ENCODE measurements around the gene ANXA2R.

DNA sequence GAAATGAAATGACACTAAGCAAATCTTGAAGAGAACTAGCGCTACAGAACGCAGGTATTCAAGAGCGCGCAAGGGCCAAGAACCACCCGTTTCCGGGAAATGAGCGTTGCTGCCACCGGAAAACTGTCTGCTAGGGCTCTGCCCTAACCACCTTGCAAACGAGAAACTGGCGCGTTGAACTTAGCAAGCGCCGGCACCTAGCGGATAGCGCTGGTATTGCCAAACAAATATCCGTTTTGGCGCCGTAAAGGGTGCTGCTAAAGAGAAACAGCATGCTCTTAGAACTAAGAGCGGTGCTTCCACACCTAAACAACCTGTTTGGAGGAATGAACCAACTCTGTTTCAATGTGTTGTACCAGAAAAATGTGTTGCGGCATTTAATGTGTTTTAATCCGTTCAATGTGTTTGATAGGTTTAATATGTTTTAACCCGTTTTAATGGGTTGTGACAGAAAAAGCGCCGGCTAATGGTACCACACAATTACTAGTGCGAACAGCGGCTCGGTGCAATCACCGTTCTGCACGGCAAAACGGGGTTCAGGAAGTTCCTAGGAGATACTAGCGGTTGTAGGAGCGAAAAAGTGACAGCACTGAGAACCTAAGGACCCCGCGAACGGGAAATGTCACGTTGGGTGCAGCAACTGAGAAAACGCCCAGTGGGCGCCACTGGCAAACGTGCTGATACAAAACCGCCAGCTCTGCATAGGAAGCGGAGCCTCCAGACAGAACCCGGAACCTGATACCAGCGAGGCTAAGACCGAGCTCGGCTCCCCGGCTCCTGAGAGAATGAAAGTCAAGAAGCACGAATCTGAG, at the start of gene ANXA2R:
- TF ChIP-seq ZNF564 (CRISPR knock-in tag; IDR thresholded peaks at IDR 0.05) (no peak), ZNF44 (CRISPR knock-in tag; IDR thresholded peaks at IDR 0.05) (no peak), MXI1 (IDR thresholded peaks at IDR 0.05; ENCODE audit: borderline replicate concordance, low read depth, low read length) (0 out of 3 replicates have a peak, but pooled peaks have one; percentile 27), JUND (CRISPR knock-in tag; IDR thresholded peaks at IDR 0.05) (no peak)
